ENCODE results near the gene RHD. TPM values are rescaled to one million over a fixed set of nuclear protein-coding genes. Genes with fewer than 3 reads are reported as not detected.
"Not testable (repeated sequence)": the region's sequence is repeated elsewhere in the genome, so short reads cannot be mapped to it uniquely, and the experiment has no call there.

Gene RHD
- total RNA-seq, 1 donor, result not detected

DNA sequence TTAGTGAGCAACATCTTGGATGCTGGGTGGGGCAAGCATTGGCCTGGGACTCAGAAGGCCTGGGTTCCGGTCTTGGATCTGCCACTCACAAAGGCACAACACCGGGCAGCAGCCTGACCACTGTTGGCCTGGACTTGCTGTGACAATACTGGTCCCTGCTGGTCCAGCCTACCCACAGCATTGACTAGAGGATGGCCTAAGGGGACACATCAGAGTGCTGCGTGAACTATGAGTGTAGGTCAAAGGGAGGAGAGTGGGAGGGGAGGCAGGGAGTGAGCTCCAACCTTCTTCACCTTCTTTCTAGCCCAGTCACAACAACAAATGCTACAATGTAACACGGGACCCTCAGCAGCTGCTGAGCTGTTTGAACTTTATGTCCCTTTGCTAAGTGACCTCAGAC lies 96.9 kb downstream of the RHD start:
- H3K4me3 ChIP-seq (ENCODE audit: low read depth, low read length), result no peak overlapping the region
- no peak for DNase-seq (ENCODE audit: low read depth)
- TF ChIP-seq, protein P1, sequence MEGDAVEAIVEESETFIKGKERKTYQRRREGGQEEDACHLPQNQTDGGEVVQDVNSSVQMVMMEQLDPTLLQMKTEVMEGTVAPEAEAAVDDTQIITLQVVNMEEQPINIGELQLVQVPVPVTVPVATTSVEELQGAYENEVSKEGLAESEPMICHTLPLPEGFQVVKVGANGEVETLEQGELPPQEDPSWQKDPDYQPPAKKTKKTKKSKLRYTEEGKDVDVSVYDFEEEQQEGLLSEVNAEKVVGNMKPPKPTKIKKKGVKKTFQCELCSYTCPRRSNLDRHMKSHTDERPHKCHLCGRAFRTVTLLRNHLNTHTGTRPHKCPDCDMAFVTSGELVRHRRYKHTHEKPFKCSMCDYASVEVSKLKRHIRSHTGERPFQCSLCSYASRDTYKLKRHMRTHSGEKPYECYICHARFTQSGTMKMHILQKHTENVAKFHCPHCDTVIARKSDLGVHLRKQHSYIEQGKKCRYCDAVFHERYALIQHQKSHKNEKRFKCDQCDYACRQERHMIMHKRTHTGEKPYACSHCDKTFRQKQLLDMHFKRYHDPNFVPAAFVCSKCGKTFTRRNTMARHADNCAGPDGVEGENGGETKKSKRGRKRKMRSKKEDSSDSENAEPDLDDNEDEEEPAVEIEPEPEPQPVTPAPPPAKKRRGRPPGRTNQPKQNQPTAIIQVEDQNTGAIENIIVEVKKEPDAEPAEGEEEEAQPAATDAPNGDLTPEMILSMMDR (IDR thresholded peaks at IDR 0.05; ENCODE audit: insufficient read depth, low read length), result no peak

DNA sequence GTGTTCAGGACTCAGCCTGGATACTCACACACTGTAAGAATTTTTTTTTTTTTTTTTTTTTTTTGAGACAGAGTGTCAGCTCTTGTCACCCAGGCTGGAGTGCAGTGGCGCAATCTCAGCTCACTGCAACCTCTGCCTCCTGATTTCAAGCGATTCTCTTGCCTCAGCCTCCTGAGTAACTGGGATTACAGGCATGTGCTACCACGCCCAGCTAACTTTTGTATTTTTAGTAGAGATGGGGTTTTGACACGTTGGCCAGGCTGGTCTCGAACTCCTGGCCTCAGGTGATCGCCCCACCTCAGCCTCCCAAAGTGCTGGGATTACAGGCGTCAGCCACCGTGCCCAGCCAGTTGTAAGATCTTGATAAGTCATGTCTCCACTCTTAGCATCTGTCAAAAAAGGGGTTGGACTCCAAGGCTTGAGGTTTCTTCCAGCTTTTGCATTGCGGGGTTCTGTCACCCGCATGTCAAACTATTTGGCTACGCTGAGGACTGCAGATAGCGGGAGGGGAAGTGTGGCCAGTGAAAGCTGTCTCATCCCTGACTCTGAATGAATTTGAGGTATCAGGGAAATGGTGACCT lies 97.5 kb downstream of the RHD start:
- DNase-seq (ENCODE audit: low read depth); H3K4me3 ChIP-seq (ENCODE audit: low read depth, low read length): not testable (repeated sequence)

DNA sequence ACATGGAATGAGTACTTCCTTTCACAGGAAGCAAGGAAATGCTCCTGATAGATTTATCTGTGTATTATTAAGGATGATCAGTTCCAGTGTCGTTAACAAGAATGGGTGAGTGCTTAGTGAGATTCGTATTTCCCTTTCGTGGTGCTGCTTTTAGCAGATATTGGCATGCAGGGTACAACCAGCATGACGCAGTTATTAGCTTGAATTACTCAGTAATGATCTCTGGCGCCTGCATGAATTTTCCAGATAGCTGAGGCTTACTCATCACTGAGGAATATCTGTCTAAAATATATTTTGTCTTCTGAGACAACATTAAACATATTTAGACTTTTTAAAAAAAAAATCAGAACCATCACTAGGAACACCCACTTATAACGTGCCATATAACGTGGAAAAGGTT lies 99.4 kb downstream of the RHD start:
- peak; percentile 90 for DNase-seq (ENCODE audit: low read depth)
- not testable (repeated sequence) for H3K4me3 ChIP-seq (ENCODE audit: low read depth, low read length)

DNA sequence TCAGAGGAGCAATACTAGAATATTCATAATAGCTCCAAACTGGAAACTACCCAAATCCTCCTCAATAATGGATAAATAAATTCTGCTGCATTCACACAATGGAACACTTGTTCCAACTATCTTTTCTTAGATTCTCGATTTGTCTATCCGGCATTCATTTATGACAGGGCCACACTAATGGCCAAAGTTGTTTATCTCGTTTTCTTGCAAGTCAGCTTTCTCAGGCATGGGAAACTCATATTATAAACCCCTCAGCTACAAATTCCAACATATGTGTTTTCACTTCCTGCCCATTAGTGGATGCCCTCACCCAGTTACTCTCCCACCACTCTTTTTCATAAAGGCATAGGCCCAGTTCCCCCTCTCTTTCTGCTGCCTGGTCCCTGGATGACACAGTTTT lies 106.1 kb downstream of the RHD start:
- not testable (repeated sequence) for H3K4me3 ChIP-seq (ENCODE audit: low read depth, low read length); DNase-seq (ENCODE audit: low read depth)

Other genes starting within 250 kb of the RHD start
- 44.7 and 227 TPM in 2 replicates for gene SYF2, start 40.0 kb upstream of the RHD start, total RNA-seq (ENCODE audit: low replicate concordance)
- gene RSRP1, start 25.1 kb upstream of the RHD start, total RNA-seq (ENCODE audit: low replicate concordance), result 51.2 and 174 TPM in 2 replicates
- gene TMEM50A, start 65.8 kb downstream of the RHD start, total RNA-seq (ENCODE audit: low replicate concordance), result 161 and 206 TPM in 2 replicates
- 0.27 and 0.33 TPM in 2 replicates for gene RHCE, start 148.3 kb downstream of the RHD start, total RNA-seq (ENCODE audit: low replicate concordance)
- 17.3 and 23.4 TPM in 2 replicates for gene MACO1, start 158.4 kb downstream of the RHD start, total RNA-seq (ENCODE audit: low replicate concordance)